Spleen (tissue), 7 donors: ENCODE measurements around the gene TFAP2B.

Experiments used
- POLR2A ChIP-seq, 3 donors: fragments of 450-650 bp; IDR thresholded peaks; one replicate each; pipeline ENCODE4 v1.5.1; 2017; ENCODE audit warnings: antibody characterized with exemption in 3 of 3, mild to moderate bottlenecking in 1 of 3
- POLR2AphosphoS5 ChIP-seq, 3 donors: sonication (generic); formaldehyde crosslinking; IDR thresholded peaks; one replicate each; pipeline ENCODE4 v1.5.1; 2017; ENCODE audit warnings: antibody characterized with exemption in 3 of 3
- TF ChIP-seq, protein P1 (sequence below), 11 experiments: fragments of 200-600 bp in 7 of 11; fragments of 450-650 bp in 4 of 11; sonication (generic) in 4 of 11; IDR thresholded peaks in 8 of 11; conservative IDR thresholded peaks in 3 of 11; 1 replicate in 7 of 11; 2 replicates in 4 of 11; pipeline versions ENCODE4 v1.4.0 to v1.8.0; 2016 to 2021; ENCODE audit warnings: antibody characterized with exemption in 11 of 11, inconsistent platforms in 4 of 11, mild to moderate bottlenecking in 1 of 11
- donor health status: DM: no; HTN: no; CAD: no; lungs with moderate emphysema.
- donor health status: DM: no; HTN: no; CAD: no.
- donor health status: DM: no; HTN: no; CAD: no.

DNA sequence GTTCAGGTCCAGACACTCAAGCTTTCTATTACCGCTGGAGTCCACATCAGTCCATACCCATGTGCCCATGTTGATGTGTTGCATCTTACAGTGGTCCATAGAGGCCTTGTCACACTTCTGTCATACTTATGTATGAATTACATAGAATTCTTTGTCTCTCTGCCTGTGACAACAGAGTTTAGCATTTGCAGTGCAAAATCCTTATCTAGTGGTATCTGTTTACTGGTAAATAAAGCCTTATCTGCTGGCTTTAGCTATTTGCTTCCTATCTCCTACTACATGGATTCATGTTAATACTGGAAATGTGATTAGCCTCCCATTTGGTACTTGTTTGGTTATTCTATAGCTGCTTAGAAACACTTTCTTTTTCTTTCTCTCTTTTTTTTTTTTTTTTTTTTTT, 49.8 kb downstream of the TFAP2B start:
- TF ChIP-seq POLR2AphosphoS5 (IDR thresholded peaks at IDR 0.05) (no peak), POLR2A (IDR thresholded peaks at IDR 0.05) (no peak)
- TF ChIP-seq, protein P1, sequence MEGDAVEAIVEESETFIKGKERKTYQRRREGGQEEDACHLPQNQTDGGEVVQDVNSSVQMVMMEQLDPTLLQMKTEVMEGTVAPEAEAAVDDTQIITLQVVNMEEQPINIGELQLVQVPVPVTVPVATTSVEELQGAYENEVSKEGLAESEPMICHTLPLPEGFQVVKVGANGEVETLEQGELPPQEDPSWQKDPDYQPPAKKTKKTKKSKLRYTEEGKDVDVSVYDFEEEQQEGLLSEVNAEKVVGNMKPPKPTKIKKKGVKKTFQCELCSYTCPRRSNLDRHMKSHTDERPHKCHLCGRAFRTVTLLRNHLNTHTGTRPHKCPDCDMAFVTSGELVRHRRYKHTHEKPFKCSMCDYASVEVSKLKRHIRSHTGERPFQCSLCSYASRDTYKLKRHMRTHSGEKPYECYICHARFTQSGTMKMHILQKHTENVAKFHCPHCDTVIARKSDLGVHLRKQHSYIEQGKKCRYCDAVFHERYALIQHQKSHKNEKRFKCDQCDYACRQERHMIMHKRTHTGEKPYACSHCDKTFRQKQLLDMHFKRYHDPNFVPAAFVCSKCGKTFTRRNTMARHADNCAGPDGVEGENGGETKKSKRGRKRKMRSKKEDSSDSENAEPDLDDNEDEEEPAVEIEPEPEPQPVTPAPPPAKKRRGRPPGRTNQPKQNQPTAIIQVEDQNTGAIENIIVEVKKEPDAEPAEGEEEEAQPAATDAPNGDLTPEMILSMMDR (IDR thresholded peaks at IDR 0.05 in 8 of 11, conservative IDR thresholded peaks at IDR 0.05 in 3 of 11): no peak
